A549 (cell line): Measurements from ENCODE around the gene AMZ2.
"Not testable (repeated sequence)": the region's sequence is repeated elsewhere in the genome, so short reads cannot be mapped to it uniquely, and the experiment has no call there.

Experiments
- BHLHE40 ChIP-seq: IDR thresholded peaks from 2 replicates; pipeline ENCODE4 v1.6.1; 2012; ENCODE audit warnings: low read depth, low read length, inconsistent platforms
- CBX8 ChIP-seq: fragments of 200-600 bp; sonication (generic); IDR thresholded peaks from 2 replicates; pipeline ENCODE4 v1.6.1; 2016
- FOSB ChIP-seq: fragments of 250-450 bp; sonication (Bioruptor Pico); IDR thresholded peaks from 2 replicates; pipeline ENCODE4 v1.5.0; 2020; ENCODE audit warnings: mild to moderate bottlenecking, moderate library complexity
- FOSL2 ChIP-seq, 2 experiments: fragments of 450-650 bp in 1 of 2; fragments of >200 bp in 1 of 2; sonication (Bioruptor Twin) in 1 of 2; formaldehyde crosslinking; IDR thresholded peaks; 2 replicates each; pipeline versions ENCODE4 v1.5.0 to v1.6.1; 2016 to 2020; ENCODE audit warnings: mild to moderate bottlenecking in 1 of 2, moderate library complexity in 1 of 2
- FOXS1 ChIP-seq: fragments of 250-450 bp; sonication (Bioruptor Pico); IDR thresholded peaks from 2 replicates; pipeline ENCODE4 v1.5.0; 2020; ENCODE audit warnings: mild to moderate bottlenecking, moderate library complexity
- HDAC2 ChIP-seq: fragments of 200-600 bp; sonication (generic); IDR thresholded peaks from 2 replicates; pipeline ENCODE4 v1.6.1; 2016
- NR3C1 ChIP-seq: fragments of >200 bp; sonication (Bioruptor Twin); formaldehyde crosslinking; IDR thresholded peaks from 3 replicates; pipeline ENCODE4 v1.6.1; 2017
- POLR2A ChIP-seq: IDR thresholded peaks from 2 replicates; pipeline ENCODE4 v1.6.1; 2012; ENCODE audit warnings: mild to moderate bottlenecking, low read length
- RAD21 ChIP-seq, 2 experiments: fragments of >200 bp in 1 of 2; sonication (Bioruptor Twin) in 1 of 2; formaldehyde crosslinking in 1 of 2; IDR thresholded peaks in 1 of 2; conservative IDR thresholded peaks in 1 of 2; 2 replicates in 1 of 2; 3 replicates in 1 of 2; pipeline ENCODE4 v1.6.1; 2012 to 2018; ENCODE audit warnings: inconsistent platforms in 1 of 2
- RARB ChIP-seq: fragments of 250-450 bp; sonication (Bioruptor Pico); IDR thresholded peaks from 2 replicates; pipeline ENCODE4 v1.8.0; 2021; ENCODE audit warnings: mild to moderate bottlenecking, moderate library complexity
- TF ChIP-seq, protein P1 (sequence below): fragments of >200 bp; sonication (Bioruptor Twin); formaldehyde crosslinking; IDR thresholded peaks from 3 replicates; pipeline ENCODE4 v1.5.1; 2016
- TF ChIP-seq, protein P2 (sequence below): fragments of 200-600 bp; sonication (generic); IDR thresholded peaks from 2 replicates; pipeline ENCODE4 v1.6.1; 2016; ENCODE audit warnings: antibody characterized with exemption, mild to moderate bottlenecking, moderate library complexity
- TF ChIP-seq, protein P3 (sequence below): fragments of >200 bp; sonication (Bioruptor Twin); formaldehyde crosslinking; IDR thresholded peaks from 3 replicates; pipeline ENCODE4 v1.6.1; 2016
- TF ChIP-seq, protein P4 (sequence below): IDR thresholded peaks from 2 replicates; pipeline ENCODE4 v1.6.1; 2012

DNA sequence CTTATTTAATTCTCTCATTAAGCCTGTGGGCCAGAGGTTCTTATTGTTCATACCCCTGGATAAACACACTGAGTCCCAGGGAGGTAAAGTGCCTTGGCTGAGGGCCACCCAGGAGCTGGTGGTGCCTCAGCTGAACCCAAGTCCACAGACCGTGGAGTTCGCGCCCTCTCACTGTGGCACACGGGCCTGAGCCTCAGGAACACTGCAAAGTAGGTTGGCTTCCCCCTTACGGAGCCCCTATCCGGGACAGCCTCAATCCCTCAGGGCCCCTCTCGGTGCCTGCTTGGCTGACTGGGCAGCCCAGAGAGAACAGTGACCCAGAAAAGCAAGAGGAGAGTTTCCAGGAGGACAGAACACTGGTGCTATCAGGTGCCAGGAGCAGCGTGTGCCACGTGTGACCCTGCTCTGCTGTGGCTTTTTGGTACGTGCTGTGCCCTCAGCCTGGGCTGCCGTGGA lies 12.5 kb upstream of the AMZ2 start:
- TF ChIP-seq, protein P1, sequence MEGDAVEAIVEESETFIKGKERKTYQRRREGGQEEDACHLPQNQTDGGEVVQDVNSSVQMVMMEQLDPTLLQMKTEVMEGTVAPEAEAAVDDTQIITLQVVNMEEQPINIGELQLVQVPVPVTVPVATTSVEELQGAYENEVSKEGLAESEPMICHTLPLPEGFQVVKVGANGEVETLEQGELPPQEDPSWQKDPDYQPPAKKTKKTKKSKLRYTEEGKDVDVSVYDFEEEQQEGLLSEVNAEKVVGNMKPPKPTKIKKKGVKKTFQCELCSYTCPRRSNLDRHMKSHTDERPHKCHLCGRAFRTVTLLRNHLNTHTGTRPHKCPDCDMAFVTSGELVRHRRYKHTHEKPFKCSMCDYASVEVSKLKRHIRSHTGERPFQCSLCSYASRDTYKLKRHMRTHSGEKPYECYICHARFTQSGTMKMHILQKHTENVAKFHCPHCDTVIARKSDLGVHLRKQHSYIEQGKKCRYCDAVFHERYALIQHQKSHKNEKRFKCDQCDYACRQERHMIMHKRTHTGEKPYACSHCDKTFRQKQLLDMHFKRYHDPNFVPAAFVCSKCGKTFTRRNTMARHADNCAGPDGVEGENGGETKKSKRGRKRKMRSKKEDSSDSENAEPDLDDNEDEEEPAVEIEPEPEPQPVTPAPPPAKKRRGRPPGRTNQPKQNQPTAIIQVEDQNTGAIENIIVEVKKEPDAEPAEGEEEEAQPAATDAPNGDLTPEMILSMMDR, result not testable (repeated sequence)
- TF ChIP-seq HDAC2; BHLHE40; FOSB; FOXS1 (CRISPR knock-in tag); RARB (CRISPR knock-in tag); RAD21 (conservative IDR thresholded peaks at IDR 0.05 in 1 of 2, IDR thresholded peaks at IDR 0.05 in 1 of 2); POLR2A; NR3C1; FOSL2 (IDR thresholded peaks at IDR 0.05); FOSL2 (CRISPR knock-in tag; IDR thresholded peaks at IDR 0.05); CBX8: not testable (repeated sequence)
- TF ChIP-seq, protein P2, sequence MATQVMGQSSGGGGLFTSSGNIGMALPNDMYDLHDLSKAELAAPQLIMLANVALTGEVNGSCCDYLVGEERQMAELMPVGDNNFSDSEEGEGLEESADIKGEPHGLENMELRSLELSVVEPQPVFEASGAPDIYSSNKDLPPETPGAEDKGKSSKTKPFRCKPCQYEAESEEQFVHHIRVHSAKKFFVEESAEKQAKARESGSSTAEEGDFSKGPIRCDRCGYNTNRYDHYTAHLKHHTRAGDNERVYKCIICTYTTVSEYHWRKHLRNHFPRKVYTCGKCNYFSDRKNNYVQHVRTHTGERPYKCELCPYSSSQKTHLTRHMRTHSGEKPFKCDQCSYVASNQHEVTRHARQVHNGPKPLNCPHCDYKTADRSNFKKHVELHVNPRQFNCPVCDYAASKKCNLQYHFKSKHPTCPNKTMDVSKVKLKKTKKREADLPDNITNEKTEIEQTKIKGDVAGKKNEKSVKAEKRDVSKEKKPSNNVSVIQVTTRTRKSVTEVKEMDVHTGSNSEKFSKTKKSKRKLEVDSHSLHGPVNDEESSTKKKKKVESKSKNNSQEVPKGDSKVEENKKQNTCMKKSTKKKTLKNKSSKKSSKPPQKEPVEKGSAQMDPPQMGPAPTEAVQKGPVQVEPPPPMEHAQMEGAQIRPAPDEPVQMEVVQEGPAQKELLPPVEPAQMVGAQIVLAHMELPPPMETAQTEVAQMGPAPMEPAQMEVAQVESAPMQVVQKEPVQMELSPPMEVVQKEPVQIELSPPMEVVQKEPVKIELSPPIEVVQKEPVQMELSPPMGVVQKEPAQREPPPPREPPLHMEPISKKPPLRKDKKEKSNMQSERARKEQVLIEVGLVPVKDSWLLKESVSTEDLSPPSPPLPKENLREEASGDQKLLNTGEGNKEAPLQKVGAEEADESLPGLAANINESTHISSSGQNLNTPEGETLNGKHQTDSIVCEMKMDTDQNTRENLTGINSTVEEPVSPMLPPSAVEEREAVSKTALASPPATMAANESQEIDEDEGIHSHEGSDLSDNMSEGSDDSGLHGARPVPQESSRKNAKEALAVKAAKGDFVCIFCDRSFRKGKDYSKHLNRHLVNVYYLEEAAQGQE, result not testable (repeated sequence)
- TF ChIP-seq, protein P3, sequence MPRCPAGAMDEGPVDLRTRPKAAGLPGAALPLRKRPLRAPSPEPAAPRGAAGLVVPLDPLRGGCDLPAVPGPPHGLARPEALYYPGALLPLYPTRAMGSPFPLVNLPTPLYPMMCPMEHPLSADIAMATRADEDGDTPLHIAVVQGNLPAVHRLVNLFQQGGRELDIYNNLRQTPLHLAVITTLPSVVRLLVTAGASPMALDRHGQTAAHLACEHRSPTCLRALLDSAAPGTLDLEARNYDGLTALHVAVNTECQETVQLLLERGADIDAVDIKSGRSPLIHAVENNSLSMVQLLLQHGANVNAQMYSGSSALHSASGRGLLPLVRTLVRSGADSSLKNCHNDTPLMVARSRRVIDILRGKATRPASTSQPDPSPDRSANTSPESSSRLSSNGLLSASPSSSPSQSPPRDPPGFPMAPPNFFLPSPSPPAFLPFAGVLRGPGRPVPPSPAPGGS, result not testable (repeated sequence)
- TF ChIP-seq, protein P4, sequence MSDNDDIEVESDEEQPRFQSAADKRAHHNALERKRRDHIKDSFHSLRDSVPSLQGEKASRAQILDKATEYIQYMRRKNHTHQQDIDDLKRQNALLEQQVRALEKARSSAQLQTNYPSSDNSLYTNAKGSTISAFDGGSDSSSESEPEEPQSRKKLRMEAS, result not testable (repeated sequence)
